CD14-positive monocyte (primary cell): Measurements from ENCODE around the gene OSBPL10. TPM values are rescaled to one million over a fixed set of nuclear protein-coding genes. Genes with fewer than 3 reads are reported as not detected.

Experiments
- DNase-seq, 3 donors: peaks; one replicate each; pipeline ENCODE4 v3.0.0-alpha.2; 2011 to 2022
- H2AFZ ChIP-seq: 2 replicates; pipeline ENCODE4 v1.6.0; 2012; ENCODE audit warnings: mild to moderate bottlenecking, low read depth, low read length, inconsistent platforms; ENCODE audit not compliant: insufficient read depth, poor library complexity, severe bottlenecking
- H3K27ac ChIP-seq, 2 donors: 1 replicate in 1 of 2; 2 replicates in 1 of 2; pipeline ENCODE4 v1.5.1; 2012 to 2013; ENCODE audit warnings: low read length in 2 of 2, control low read depth in 1 of 2, inconsistent platforms in 1 of 2, low read depth in 1 of 2, mild to moderate bottlenecking in 1 of 2
- H3K27me3 ChIP-seq, 2 donors: one replicate each; pipeline versions ENCODE4 v1.6.0 to v1.6.1; 2011 to 2013; ENCODE audit warnings: low read length in 2 of 2; ENCODE audit not compliant: control insufficient read depth in 2 of 2, insufficient read depth in 2 of 2
- H3K36me3 ChIP-seq, 2 donors: replicated peaks in 1 of 2; 1 replicate in 1 of 2; 2 replicates in 1 of 2; pipeline versions ENCODE4 v1.5.1 to v1.6.1; 2012 to 2013; ENCODE audit warnings: low read length in 2 of 2, control low read depth in 1 of 2, inconsistent platforms in 1 of 2, mild to moderate bottlenecking in 1 of 2; ENCODE audit not compliant: insufficient read depth in 2 of 2, control insufficient read depth in 1 of 2
- H3K4me1 ChIP-seq, 2 donors: 1 replicate in 1 of 2; 2 replicates in 1 of 2; pipeline versions ENCODE4 v1.5.1 to v1.6.1; 2012 to 2013; ENCODE audit warnings: low read length in 2 of 2, control low read depth in 1 of 2, inconsistent platforms in 1 of 2, mild to moderate bottlenecking in 1 of 2, moderate library complexity in 1 of 2; ENCODE audit not compliant: insufficient read depth in 2 of 2, control insufficient read depth in 1 of 2
- H3K4me2 ChIP-seq: replicated peaks from 2 replicates; pipeline ENCODE3; 2012; ENCODE audit warnings: low read length, moderate library complexity, mild to moderate bottlenecking; ENCODE audit not compliant: poor library complexity, severe bottlenecking; ENCODE audit errors: extremely low read depth
- H3K4me3 ChIP-seq, 3 experiments: fragments of 200-600 bp in 1 of 3; sonication (generic) in 1 of 3; replicated peaks in 1 of 3; 1 replicate in 2 of 3; 2 replicates in 1 of 3; pipeline ENCODE4 v1.5.1; 2011 to 2013; ENCODE audit warnings: low read length in 3 of 3, mild to moderate bottlenecking in 3 of 3, control low read depth in 2 of 3, low read depth in 2 of 3, inconsistent platforms in 1 of 3, moderate library complexity in 1 of 3
- H3K79me2 ChIP-seq: 2 replicates; pipeline ENCODE4 v1.6.0; 2012; ENCODE audit warnings: mild to moderate bottlenecking, control low read depth, inconsistent platforms, low read length, moderate library complexity; ENCODE audit not compliant: insufficient read depth
- H3K9ac ChIP-seq: 2 replicates; pipeline ENCODE4 v1.6.0; 2017; ENCODE audit warnings: low read length, mild to moderate bottlenecking; ENCODE audit not compliant: insufficient read depth, poor library complexity, severe bottlenecking
- H3K9me3 ChIP-seq, 2 donors: replicated peaks in 1 of 2; 1 replicate in 1 of 2; 2 replicates in 1 of 2; pipeline versions ENCODE4 v1.5.1 to v1.6.1; 2012 to 2013; ENCODE audit warnings: low read length in 2 of 2, control low read depth in 1 of 2; ENCODE audit not compliant: control insufficient read depth in 1 of 2, insufficient read depth in 1 of 2
- H4K20me1 ChIP-seq: 2 replicates; pipeline ENCODE4 v1.6.0; 2012; ENCODE audit warnings: mild to moderate bottlenecking, low read length, control low read depth, moderate library complexity; ENCODE audit not compliant: insufficient read depth
- H3K27ac Mint-ChIP-seq, 7 donors: one replicate each; pipeline ENCODE4 v1.8.0; 2020; ENCODE audit warnings: mild to moderate bottlenecking in 7 of 7, mixed read lengths in 7 of 7, moderate library complexity in 6 of 7, inconsistent platforms in 2 of 7
- H3K27me3 Mint-ChIP-seq, 3 donors: one replicate each; pipeline ENCODE4 v1.8.0; 2021 to 2022; ENCODE audit warnings: low read depth in 3 of 3, mild to moderate bottlenecking in 3 of 3, mixed read lengths in 3 of 3, moderate library complexity in 3 of 3, inconsistent platforms in 1 of 3
- H3K36me3 Mint-ChIP-seq, 2 donors: one replicate each; pipeline ENCODE4 v1.8.0; 2020; ENCODE audit warnings: mixed read lengths in 2 of 2, inconsistent platforms in 1 of 2, mild to moderate bottlenecking in 1 of 2
- H3K4me1 Mint-ChIP-seq: one replicate; pipeline ENCODE4 v1.8.0; 2020; ENCODE audit warnings: mild to moderate bottlenecking, mixed read lengths
- H3K4me3 Mint-ChIP-seq, 2 donors: one replicate each; pipeline ENCODE4 v1.8.0; 2020; ENCODE audit warnings: mild to moderate bottlenecking in 2 of 2, mixed read lengths in 2 of 2, moderate library complexity in 1 of 2
- H3K9me3 Mint-ChIP-seq, 7 donors: one replicate each; pipeline ENCODE4 v1.8.0; 2020 to 2022; ENCODE audit warnings: mixed read lengths in 7 of 7, mild to moderate bottlenecking in 6 of 7, moderate library complexity in 6 of 7, inconsistent platforms in 2 of 7
- WGBS: methylation state at CpG from one replicate; pipeline ENCODE4 v1.1.5; 2013; ENCODE audit warnings: missing lambda C conversion rate; ENCODE audit not compliant: insufficient coverage; 5-methylcytosine and 5-hydroxymethylcytosine counted together
- intact Hi-C, 2 donors: fragments of 100-400 bp; cut with micrococcal nuclease; formaldehyde crosslinking; loops; one replicate each; pipeline versions ENCODE4 v1.15.0 to v1.15.1; 2023
- polyA plus RNA-seq, 3 donors: library from polyadenylated mRNA; depleted of rRNA in 1 of 3; unstranded in 2 of 3; stranded (reverse) in 1 of 3; fragments of 300-500 nt in 2 of 3; fragments of >200 nt in 1 of 3; fragmentation: Illumina TruSeq in 2 of 3; gene quantifications; 1 replicate in 2 of 3; 2 replicates in 1 of 3; pipeline ENCODE4 v1.2.3, GENCODE V29; 2012 to 2021
- TF ChIP-seq, protein P1 (sequence below): fragments of 200-600 bp; IDR thresholded peaks from one replicate; pipeline ENCODE4 v1.8.0; 2022; ENCODE audit warnings: antibody characterized with exemption, mild to moderate bottlenecking

Gene OSBPL10
- polyA plus RNA-seq, 3 donors = 0.03 TPM; not detected in 2

DNA sequence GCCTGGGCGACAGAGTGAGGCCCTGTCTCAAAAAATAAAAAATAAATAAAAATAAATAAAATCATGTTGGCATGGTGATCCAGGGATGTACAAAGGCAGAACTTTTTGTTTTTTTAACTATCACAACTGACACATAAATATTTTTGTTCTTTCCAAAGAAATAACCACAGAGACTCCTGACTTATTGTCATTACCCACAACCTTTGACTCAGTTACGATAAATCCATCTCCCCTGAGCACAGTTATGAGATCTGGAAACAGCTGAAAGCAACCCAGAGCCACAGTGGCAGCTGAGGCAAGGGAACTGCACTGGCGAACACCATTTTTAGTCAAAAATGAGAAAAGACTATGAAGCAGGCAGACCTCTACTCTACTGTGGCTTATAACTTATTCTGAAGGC is 24.0 kb downstream of the OSBPL10 start:
- Histone ChIP-seq H3K36me3 (no peaks in the 10 kb centered on the region), H3K4me1 (no peaks in the 10 kb centered on the region), H3K4me3 (no peak overlapping the region), H3K9ac (no peak overlapping the region), H3K9me3 (peaks cover 10 to 14% of the 10 kb centered on the region in 2 donors), H3K4me2 (no peak overlapping the region), H3K27ac (no peak overlapping the region), H4K20me1 (no peaks in the 10 kb centered on the region), H3K79me2 (no peaks in the 10 kb centered on the region), H2AFZ (no peak overlapping the region), H3K27me3 (no peaks in the 10 kb centered on the region)
- Mint-ChIP-seq H3K27me3 (peaks cover 1 to 16% (median 8%) of the 10 kb centered on the region in 3 donors), H3K4me1 (no peaks in the 10 kb centered on the region), H3K9me3 (peaks cover 0 to 15% (median 9%) of the 10 kb centered on the region in 7 donors), H3K4me3 (no peak overlapping the region), H3K36me3 (no peaks in the 10 kb centered on the region), H3K27ac (no peak overlapping the region)
- DNase-seq = no peak
- TF ChIP-seq, protein P1, sequence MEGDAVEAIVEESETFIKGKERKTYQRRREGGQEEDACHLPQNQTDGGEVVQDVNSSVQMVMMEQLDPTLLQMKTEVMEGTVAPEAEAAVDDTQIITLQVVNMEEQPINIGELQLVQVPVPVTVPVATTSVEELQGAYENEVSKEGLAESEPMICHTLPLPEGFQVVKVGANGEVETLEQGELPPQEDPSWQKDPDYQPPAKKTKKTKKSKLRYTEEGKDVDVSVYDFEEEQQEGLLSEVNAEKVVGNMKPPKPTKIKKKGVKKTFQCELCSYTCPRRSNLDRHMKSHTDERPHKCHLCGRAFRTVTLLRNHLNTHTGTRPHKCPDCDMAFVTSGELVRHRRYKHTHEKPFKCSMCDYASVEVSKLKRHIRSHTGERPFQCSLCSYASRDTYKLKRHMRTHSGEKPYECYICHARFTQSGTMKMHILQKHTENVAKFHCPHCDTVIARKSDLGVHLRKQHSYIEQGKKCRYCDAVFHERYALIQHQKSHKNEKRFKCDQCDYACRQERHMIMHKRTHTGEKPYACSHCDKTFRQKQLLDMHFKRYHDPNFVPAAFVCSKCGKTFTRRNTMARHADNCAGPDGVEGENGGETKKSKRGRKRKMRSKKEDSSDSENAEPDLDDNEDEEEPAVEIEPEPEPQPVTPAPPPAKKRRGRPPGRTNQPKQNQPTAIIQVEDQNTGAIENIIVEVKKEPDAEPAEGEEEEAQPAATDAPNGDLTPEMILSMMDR = no peak
- intact Hi-C loops = no loop called here
- 100% methylated on average over 1 of the region's 3 CpGs for WGBS

DNA sequence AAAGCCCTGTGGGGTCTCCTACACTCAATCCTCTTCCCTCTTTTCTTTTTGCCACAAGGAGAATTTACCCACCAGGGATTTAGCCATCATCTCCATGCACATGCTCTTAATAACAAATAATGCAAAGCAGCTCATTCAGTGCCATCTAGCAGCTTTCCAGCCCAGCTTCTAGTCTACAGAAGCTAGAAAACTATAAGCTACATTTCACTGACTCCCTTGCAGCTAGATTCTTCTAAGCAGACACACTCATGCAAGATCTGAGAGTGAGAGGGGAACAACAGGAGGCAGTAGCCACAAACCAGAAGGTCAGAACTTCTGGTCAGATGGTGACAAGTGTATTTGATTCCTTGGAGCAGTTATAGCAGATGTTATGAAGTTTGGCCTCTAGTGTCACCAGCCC is 25.5 kb downstream of the OSBPL10 start:
- H3K4me1 Mint-ChIP-seq = no peaks in the 10 kb centered on the region
- H3K4me1 ChIP-seq = no peaks in the 10 kb centered on the region
- intact Hi-C loops = no loop called here
- no peak overlapping the region for H2AFZ ChIP-seq
- H3K79me2 ChIP-seq = no peaks in the 10 kb centered on the region
- H3K36me3 ChIP-seq = no peaks in the 10 kb centered on the region
- H3K27ac Mint-ChIP-seq = peak overlapping the region in 1 of 7 donors; percentile 34
- DNase-seq = no peak
- no peak overlapping the region for H3K27ac ChIP-seq
- H3K36me3 Mint-ChIP-seq = no peaks in the 10 kb centered on the region
- TF ChIP-seq, protein P1 = no peak
- H3K4me2 ChIP-seq = no peak overlapping the region
- no peaks in the 10 kb centered on the region for H4K20me1 ChIP-seq
- H3K9me3 ChIP-seq = peaks cover 10 to 14% of the 10 kb centered on the region in 2 donors
- H3K4me3 Mint-ChIP-seq = no peak overlapping the region
- H3K27me3 ChIP-seq = no peaks in the 10 kb centered on the region
- H3K4me3 ChIP-seq = no peak overlapping the region
- peaks cover 0 to 15% (median 9%) of the 10 kb centered on the region in 7 donors for H3K9me3 Mint-ChIP-seq
- H3K9ac ChIP-seq = no peak overlapping the region
- H3K27me3 Mint-ChIP-seq = peaks cover 1 to 10% (median 6%) of the 10 kb centered on the region in 3 donors
